H9 (cell line): ENCODE data around the gene MED22. TPM values are rescaled to one million over a fixed set of nuclear protein-coding genes. Genes with fewer than 3 reads are reported as not detected.

Source experiments
- DNase-seq: peaks from one replicate; pipeline ENCODE4 v3.0.0-alpha.2; 2017
- H2AFZ ChIP-seq: one replicate; pipeline ENCODE4 v1.6.1; 2013; ENCODE audit warnings: mild to moderate bottlenecking, low read length, control low read depth, moderate library complexity
- H2AK5ac ChIP-seq: 2 replicates; pipeline ENCODE4 v1.6.1; 2013; ENCODE audit warnings: low read length, control low read depth, mixed read lengths; ENCODE audit not compliant: insufficient read length
- H2BK120ac ChIP-seq: one replicate; pipeline ENCODE4 v1.6.1; 2013; ENCODE audit warnings: low read depth, mild to moderate bottlenecking, low read length, control low read depth, inconsistent platforms; ENCODE audit not compliant: poor library complexity, severe bottlenecking
- H2BK12ac ChIP-seq: 2 replicates; pipeline ENCODE4 v1.6.1; 2013; ENCODE audit warnings: low read length, control low read depth, mixed read lengths, low read depth; ENCODE audit not compliant: insufficient read length
- H2BK15ac ChIP-seq: 2 replicates; pipeline ENCODE4 v1.6.1; 2013; ENCODE audit warnings: low read depth, low read length, control low read depth
- H2BK20ac ChIP-seq: one replicate; pipeline ENCODE4 v1.6.1; 2013; ENCODE audit warnings: low read depth, mild to moderate bottlenecking, low read length, control low read depth, inconsistent platforms; ENCODE audit not compliant: poor library complexity, severe bottlenecking
- H2BK5ac ChIP-seq: 2 replicates; pipeline ENCODE4 v1.6.1; 2013; ENCODE audit warnings: low read length, control low read depth, mixed read lengths; ENCODE audit not compliant: insufficient read length
- H3K14ac ChIP-seq: 2 replicates; pipeline ENCODE4 v1.6.1; 2013; ENCODE audit warnings: low read length, control low read depth; ENCODE audit not compliant: insufficient read depth
- H3K18ac ChIP-seq: 2 replicates; pipeline ENCODE4 v1.6.1; 2013; ENCODE audit warnings: low read depth, mild to moderate bottlenecking, mixed read lengths, low read length, control low read depth; ENCODE audit not compliant: insufficient read length
- H3K23ac ChIP-seq: 2 replicates; pipeline ENCODE4 v1.6.1; 2013; ENCODE audit warnings: low read length, control low read depth, mixed read lengths, low read depth; ENCODE audit not compliant: insufficient read length
- H3K23me2 ChIP-seq: 2 replicates; pipeline ENCODE4 v1.6.1; 2013; ENCODE audit warnings: low read depth, mild to moderate bottlenecking, mixed read lengths, low read length, control low read depth; ENCODE audit not compliant: insufficient read length, poor library complexity, severe bottlenecking
- H3K27ac ChIP-seq: 2 replicates; pipeline ENCODE4 v1.5.1; 2013; ENCODE audit warnings: low read length, control low read depth, mixed read lengths, low read depth; ENCODE audit not compliant: insufficient read length
- H3K27me3 ChIP-seq: 2 replicates; pipeline ENCODE4 v1.6.1; 2013; ENCODE audit warnings: low read length, control low read depth, inconsistent platforms; ENCODE audit not compliant: insufficient read depth
- H3K4ac ChIP-seq: 2 replicates; pipeline ENCODE4 v1.6.1; 2013; ENCODE audit warnings: low read depth, mild to moderate bottlenecking, control low read depth, inconsistent platforms, low read length, moderate library complexity
- H3K4me1 ChIP-seq: 2 replicates; pipeline ENCODE4 v1.6.1; 2013; ENCODE audit warnings: low read length, control low read depth, inconsistent platforms; ENCODE audit not compliant: insufficient read depth
- H3K4me2 ChIP-seq: 2 replicates; pipeline ENCODE4 v1.6.1; 2013; ENCODE audit warnings: low read length, control low read depth, mixed read lengths; ENCODE audit not compliant: insufficient read length, insufficient read depth
- H3K56ac ChIP-seq: 2 replicates; pipeline ENCODE4 v1.6.1; 2013; ENCODE audit warnings: low read depth, mild to moderate bottlenecking, mixed read lengths, low read length, control low read depth; ENCODE audit not compliant: insufficient read length
- H3K79me1 ChIP-seq: 2 replicates; pipeline ENCODE4 v1.6.1; 2013; ENCODE audit warnings: low read depth, mild to moderate bottlenecking, moderate library complexity, low read length, control low read depth, inconsistent platforms; ENCODE audit not compliant: insufficient read depth, poor library complexity, severe bottlenecking
- H3K79me2 ChIP-seq: 2 replicates; pipeline ENCODE4 v1.6.1; 2013; ENCODE audit warnings: low read length, control low read depth, inconsistent platforms; ENCODE audit not compliant: insufficient read depth
- H3K9ac ChIP-seq: 2 replicates; pipeline ENCODE4 v1.6.1; 2013; ENCODE audit warnings: low read length, control low read depth, mixed read lengths; ENCODE audit not compliant: insufficient read length; ENCODE audit errors: extremely low read depth
- H3K9me3 ChIP-seq: one replicate; pipeline ENCODE4 v1.6.1; 2013; ENCODE audit warnings: low read depth, low read length, inconsistent platforms; ENCODE audit not compliant: control insufficient read depth
- H3T11ph ChIP-seq: one replicate; pipeline ENCODE4 v1.6.1; 2013; ENCODE audit warnings: mild to moderate bottlenecking, low read length, control low read depth, inconsistent platforms
- H4K20me1 ChIP-seq: one replicate; pipeline ENCODE4 v1.6.1; 2013; ENCODE audit not compliant: control insufficient read depth, insufficient read length, insufficient read depth
- H4K5ac ChIP-seq: 2 replicates; pipeline ENCODE4 v1.6.1; 2013; ENCODE audit warnings: low read depth, mild to moderate bottlenecking, mixed read lengths, low read length, control low read depth; ENCODE audit not compliant: insufficient read length
- H4K8ac ChIP-seq: replicated peaks from 2 replicates; pipeline ENCODE4 v1.6.1; 2013; ENCODE audit warnings: low read length, control low read depth, mixed read lengths, low read depth; ENCODE audit not compliant: insufficient read length
- H4K91ac ChIP-seq: 2 replicates; pipeline ENCODE4 v1.6.1; 2013; ENCODE audit warnings: low read depth, mild to moderate bottlenecking, moderate library complexity, mixed read lengths, low read length, control low read depth; ENCODE audit not compliant: insufficient read length
- H3K27ac Mint-ChIP-seq, 3 experiments: 2 replicates in 2 of 3; 3 replicates in 1 of 3; pipeline ENCODE4 v1.8.0; 2020 to 2021; ENCODE audit warnings: mixed read lengths in 3 of 3, mild to moderate bottlenecking in 1 of 3, moderate library complexity in 1 of 3
- H3K27me3 Mint-ChIP-seq: 2 replicates; pipeline ENCODE4 v1.8.0; 2021; ENCODE audit warnings: low read depth, mild to moderate bottlenecking, moderate library complexity, mixed read lengths
- H3K36me3 Mint-ChIP-seq, 3 experiments: 2 replicates in 2 of 3; 3 replicates in 1 of 3; pipeline ENCODE4 v1.8.0; 2020 to 2021; ENCODE audit warnings: low read depth in 3 of 3, mixed read lengths in 3 of 3; ENCODE audit not compliant: insufficient read depth in 1 of 3
- H3K4me1 Mint-ChIP-seq, 2 experiments: 2 replicates each; pipeline ENCODE4 v1.8.0; 2020; ENCODE audit warnings: mixed read lengths in 2 of 2
- H3K4me3 Mint-ChIP-seq, 2 experiments: 2 replicates in 1 of 2; 3 replicates in 1 of 2; pipeline ENCODE4 v1.8.0; 2020 to 2021; ENCODE audit warnings: mild to moderate bottlenecking in 2 of 2, mixed read lengths in 2 of 2, moderate library complexity in 1 of 2
- H3K9me3 Mint-ChIP-seq, 2 experiments: 2 replicates in 1 of 2; 3 replicates in 1 of 2; pipeline ENCODE4 v1.8.0; 2020; ENCODE audit warnings: mild to moderate bottlenecking in 2 of 2, mixed read lengths in 2 of 2, moderate library complexity in 1 of 2
- CTCF ChIP-seq: fragments of 200-600 bp; sonication (generic); conservative IDR thresholded peaks from 3 replicates; pipeline ENCODE4 v1.8.0; 2021; ENCODE audit warnings: antibody characterized with exemption, mild to moderate bottlenecking
- WGBS: extraction: QIAGEN DNeasy Blood & Tissue Kit; methylation state at CpG from one replicate; pipeline ENCODE4 v1.1.7; 2013; ENCODE audit warnings: missing lambda C conversion rate, low lambda C conversion rate, mixed read lengths; ENCODE audit not compliant: insufficient read length; ENCODE audit errors: extremely low coverage; 5-methylcytosine and 5-hydroxymethylcytosine counted together
- total RNA-seq: library from RNA; stranded (reverse); gene quantifications from 2 replicates; pipeline ENCODE4 v1.2.1, GENCODE V29; 2021

The MED22 gene
- total RNA-seq, 1 experiment from 2014 or later: 60.1 TPM

GRCh38 chr9:133389562-133389961 lies 41.6 kb upstream of the MED22 start:
- no peaks in the 10 kb centered on the region for H4K20me1 ChIP-seq
- no peak overlapping the region for H4K8ac ChIP-seq
- no peak overlapping the region for H3K27ac ChIP-seq
- no peak overlapping the region for H4K91ac ChIP-seq
- no peaks in the 10 kb centered on the region for H3K9me3 ChIP-seq
- WGBS: no CpG with 5 or more reads among the region's 13 CpGs
- H2BK120ac ChIP-seq: no peak overlapping the region
- DNase-seq: no peak
- H3K4me1 Mint-ChIP-seq: no peaks in the 10 kb centered on the region
- TF ChIP-seq CTCF: no peak
- H3K79me2 ChIP-seq: no peaks in the 10 kb centered on the region
- H3K4ac ChIP-seq: no peak overlapping the region
- H3K14ac ChIP-seq: no peak overlapping the region
- no peak overlapping the region for H2AFZ ChIP-seq
- H2AK5ac ChIP-seq: no peak overlapping the region
- H3K79me1 ChIP-seq: no peaks in the 10 kb centered on the region
- H3K9me3 Mint-ChIP-seq: peaks cover 15% of the 10 kb centered on the region in 2 experiments
- peaks cover 26% of the 10 kb centered on the region for H3K27me3 Mint-ChIP-seq
- no peak overlapping the region for H2BK5ac ChIP-seq
- no peak overlapping the region for H3K4me3 Mint-ChIP-seq
- no peak overlapping the region for H3T11ph ChIP-seq
- no peaks in the 10 kb centered on the region for H3K27me3 ChIP-seq
- no peak overlapping the region for H2BK12ac ChIP-seq
- no peaks in the 10 kb centered on the region for H3K4me1 ChIP-seq
- H3K18ac ChIP-seq: no peak overlapping the region
- H3K23ac ChIP-seq: no peak overlapping the region
- no peak overlapping the region for H3K27ac Mint-ChIP-seq
- no peak overlapping the region for H4K5ac ChIP-seq
- H3K23me2 ChIP-seq: no peaks in the 10 kb centered on the region
- H3K9ac ChIP-seq: no peak overlapping the region
- no peak overlapping the region for H2BK15ac ChIP-seq
- no peak overlapping the region for H2BK20ac ChIP-seq
- no peak overlapping the region for H3K56ac ChIP-seq
- H3K4me2 ChIP-seq: no peak overlapping the region
- H3K36me3 Mint-ChIP-seq: peaks cover 0 to 1% (median 0%) of the 10 kb centered on the region in 3 experiments; a peak in 1 of 7 replicates
